Liver (tissue), 9 donors: ENCODE results near the gene TLR4. TPM values are rescaled to one million over a fixed set of nuclear protein-coding genes. Genes with fewer than 3 reads are reported as not detected.

Experiments
- DNase-seq: peaks from one replicate; pipeline ENCODE4 v3.0.0-alpha.2; 2017; ENCODE audit warnings: low spot score
- H3K27ac ChIP-seq, 2 donors: one replicate each; pipeline ENCODE4 v1.7.0; 2013; ENCODE audit warnings: inconsistent platforms in 2 of 2, low read length in 2 of 2, control low read depth in 1 of 2, low read depth in 1 of 2, mild to moderate bottlenecking in 1 of 2
- H3K27me3 ChIP-seq, 4 donors: one replicate each; pipeline versions ENCODE4 v1.6.1 to v1.7.0; 2013; ENCODE audit warnings: low read length in 3 of 4, inconsistent platforms in 1 of 4, mild to moderate bottlenecking in 1 of 4, moderate library complexity in 1 of 4; ENCODE audit not compliant: control insufficient read depth in 4 of 4, insufficient read depth in 4 of 4
- H3K36me3 ChIP-seq, 4 donors: one replicate each; pipeline versions ENCODE4 v1.6.1 to v1.7.0; 2013; ENCODE audit warnings: low read length in 3 of 4, mild to moderate bottlenecking in 3 of 4, low read depth in 1 of 4, moderate library complexity in 1 of 4; ENCODE audit not compliant: control insufficient read depth in 4 of 4, insufficient read depth in 3 of 4
- H3K4me1 ChIP-seq, 4 donors: one replicate each; pipeline versions ENCODE4 v1.6.1 to v1.7.0; 2013; ENCODE audit warnings: low read length in 3 of 4, mild to moderate bottlenecking in 3 of 4, moderate library complexity in 1 of 4; ENCODE audit not compliant: control insufficient read depth in 4 of 4, insufficient read depth in 4 of 4
- H3K4me3 ChIP-seq, 3 donors: one replicate each; pipeline versions ENCODE4 v1.6.1 to v1.7.0; 2013; ENCODE audit warnings: low read length in 3 of 3, control low read depth in 1 of 3, low read depth in 1 of 3, mild to moderate bottlenecking in 1 of 3
- H3K9ac ChIP-seq, 2 donors: one replicate each; pipeline ENCODE4 v1.7.0; 2013; ENCODE audit warnings: low read length in 2 of 2, mild to moderate bottlenecking in 2 of 2, moderate library complexity in 2 of 2, control low read depth in 1 of 2, low read depth in 1 of 2
- H3K9me3 ChIP-seq, 4 donors: one replicate each; pipeline versions ENCODE4 v1.6.1 to v1.7.0; 2013; ENCODE audit warnings: low read length in 3 of 4; ENCODE audit not compliant: control insufficient read depth in 4 of 4
- CTCF ChIP-seq: fragments of 150-350 bp; IDR thresholded peaks from 2 replicates; pipeline ENCODE4 v1.5.1; 2017; ENCODE audit warnings: improper control_type of control experiment, low read depth, low read length; ENCODE audit not compliant: missing input control
- EGR1 ChIP-seq, 2 donors: IDR thresholded peaks; 2 replicates each; pipeline ENCODE4 v1.6.1; 2016 to 2018; ENCODE audit warnings: antibody characterized with exemption in 2 of 2, low read depth in 2 of 2
- FOXA1 ChIP-seq: IDR thresholded peaks from 2 replicates; pipeline ENCODE4 v1.6.1; 2016; ENCODE audit warnings: antibody characterized with exemption
- FOXA2 ChIP-seq: IDR thresholded peaks from 2 replicates; pipeline ENCODE4 v1.6.1; 2016; ENCODE audit warnings: antibody characterized with exemption
- HNF4A ChIP-seq, 2 donors: conservative IDR thresholded peaks; 2 replicates each; pipeline ENCODE4 v1.6.1; 2016; ENCODE audit warnings: antibody characterized with exemption in 2 of 2, mild to moderate bottlenecking in 2 of 2
- HNF4G ChIP-seq: IDR thresholded peaks from 2 replicates; pipeline ENCODE4 v1.6.1; 2016; ENCODE audit warnings: antibody characterized with exemption
- JUND ChIP-seq, 2 donors: IDR thresholded peaks; 2 replicates each; pipeline ENCODE4 v1.6.1; 2016; ENCODE audit warnings: antibody characterized with exemption in 2 of 2
- MAX ChIP-seq: IDR thresholded peaks from 2 replicates; pipeline ENCODE4 v1.6.1; 2016; ENCODE audit warnings: antibody characterized with exemption
- NR2F2 ChIP-seq: IDR thresholded peaks from 2 replicates; pipeline ENCODE4 v1.6.1; 2016; ENCODE audit warnings: antibody characterized with exemption
- RAD21 ChIP-seq, 2 donors: IDR thresholded peaks; 2 replicates each; pipeline ENCODE4 v1.6.1; 2016; ENCODE audit warnings: antibody characterized with exemption in 2 of 2, mild to moderate bottlenecking in 2 of 2
- REST ChIP-seq: IDR thresholded peaks from 2 replicates; pipeline ENCODE4 v1.6.1; 2016; ENCODE audit warnings: antibody characterized with exemption, mild to moderate bottlenecking
- RXRA ChIP-seq, 2 donors: IDR thresholded peaks; 2 replicates each; pipeline ENCODE4 v1.6.1; 2017 to 2018; ENCODE audit warnings: antibody characterized with exemption in 2 of 2, mild to moderate bottlenecking in 1 of 2
- SP1 ChIP-seq: IDR thresholded peaks from 2 replicates; pipeline ENCODE4 v1.6.1; 2018; ENCODE audit warnings: antibody characterized with exemption, mild to moderate bottlenecking
- TAF1 ChIP-seq: conservative IDR thresholded peaks from 2 replicates; pipeline ENCODE4 v1.6.1; 2016; ENCODE audit warnings: antibody characterized with exemption, mild to moderate bottlenecking
- YY1 ChIP-seq: IDR thresholded peaks from 2 replicates; pipeline ENCODE4 v1.6.1; 2016; ENCODE audit warnings: antibody characterized with exemption, mild to moderate bottlenecking
- WGBS: extraction: QIAGEN DNeasy Blood & Tissue Kit; methylation state at CpG from one replicate; pipeline ENCODE4 v1.1.7; 2013; 5-methylcytosine and 5-hydroxymethylcytosine counted together
- polyA plus RNA-seq, 2 donors: library from polyadenylated mRNA; stranded (reverse) in 1 of 2; unstranded in 1 of 2; fragments of 200-250 nt in 1 of 2; fragments of >200 nt in 1 of 2; fragmentation: Nextera tagmentation in 1 of 2; extraction: Ambion mirVana in 1 of 2; gene quantifications; one replicate each; pipeline versions ENCODE4 v1.2.1 to v1.2.3, GENCODE V29; 2013 to 2015
- total RNA-seq, 2 donors: library from RNA; depleted of rRNA; stranded (reverse); fragments of >200 nt; gene quantifications; one replicate each; pipeline ENCODE4 v1.2.3, GENCODE V29; 2014
- TF ChIP-seq, protein P1 (sequence below): IDR thresholded peaks from 2 replicates; pipeline ENCODE4 v1.6.1; 2016; ENCODE audit warnings: antibody characterized with exemption
- TF ChIP-seq, protein P2 (sequence below): IDR thresholded peaks from 2 replicates; pipeline ENCODE4 v1.6.1; 2016; ENCODE audit warnings: antibody characterized with exemption
- donor health status: healthy.
- donor health status: healthy.
- donor health status: healthy.
- donor health status: healthy.
- donor health status: healthy.

Gene TLR4
- total and polyA plus RNA-seq, 4 donors = 5.4 to 23.3 (median 10.0) TPM

DNA sequence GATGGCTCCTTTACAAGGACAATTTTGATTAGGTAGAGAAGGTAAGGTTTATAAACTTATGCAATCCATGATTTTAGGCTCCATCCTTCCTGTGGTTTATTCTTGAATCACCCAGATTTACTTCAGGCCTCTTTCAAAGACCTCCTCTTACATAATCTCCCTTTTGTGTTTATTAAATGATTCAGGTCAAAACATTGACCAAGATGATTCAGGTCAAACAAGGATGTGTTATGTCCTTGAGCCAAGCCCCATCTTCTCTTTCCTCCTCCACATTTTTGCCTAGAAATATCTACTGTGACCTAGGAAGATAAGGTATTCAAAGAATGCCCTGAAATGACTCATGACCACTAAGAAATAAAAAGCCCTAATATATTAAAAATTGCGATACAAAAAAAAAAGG, 31.8 kb upstream of the TLR4 start:
- no peak overlapping the region for H3K4me3 ChIP-seq
- DNase-seq = no peak
- no peak for TF ChIP-seq SP1
- no peak for TF ChIP-seq FOXA1
- no peak for TF ChIP-seq NR2F2
- H3K9me3 ChIP-seq = no peaks in the 10 kb centered on the region
- WGBS = 93% methylated on average over 1 of the region's 1 CpG
- no peaks in the 10 kb centered on the region for H3K27me3 ChIP-seq
- no peaks in the 10 kb centered on the region for H3K4me1 ChIP-seq
- H3K36me3 ChIP-seq = no peaks in the 10 kb centered on the region
- H3K27ac ChIP-seq = no peak overlapping the region
- H3K9ac ChIP-seq = no peak overlapping the region

- Histone ChIP-seq H3K27ac (no peak overlapping the region), H3K9me3 (no peaks in the 10 kb centered on the region), H3K4me1 (no peaks in the 10 kb centered on the region), H3K27me3 (no peaks in the 10 kb centered on the region), H3K4me3 (no peak overlapping the region), H3K36me3 (no peaks in the 10 kb centered on the region), H3K9ac (no peak overlapping the region)
- TF ChIP-seq, protein P1, sequence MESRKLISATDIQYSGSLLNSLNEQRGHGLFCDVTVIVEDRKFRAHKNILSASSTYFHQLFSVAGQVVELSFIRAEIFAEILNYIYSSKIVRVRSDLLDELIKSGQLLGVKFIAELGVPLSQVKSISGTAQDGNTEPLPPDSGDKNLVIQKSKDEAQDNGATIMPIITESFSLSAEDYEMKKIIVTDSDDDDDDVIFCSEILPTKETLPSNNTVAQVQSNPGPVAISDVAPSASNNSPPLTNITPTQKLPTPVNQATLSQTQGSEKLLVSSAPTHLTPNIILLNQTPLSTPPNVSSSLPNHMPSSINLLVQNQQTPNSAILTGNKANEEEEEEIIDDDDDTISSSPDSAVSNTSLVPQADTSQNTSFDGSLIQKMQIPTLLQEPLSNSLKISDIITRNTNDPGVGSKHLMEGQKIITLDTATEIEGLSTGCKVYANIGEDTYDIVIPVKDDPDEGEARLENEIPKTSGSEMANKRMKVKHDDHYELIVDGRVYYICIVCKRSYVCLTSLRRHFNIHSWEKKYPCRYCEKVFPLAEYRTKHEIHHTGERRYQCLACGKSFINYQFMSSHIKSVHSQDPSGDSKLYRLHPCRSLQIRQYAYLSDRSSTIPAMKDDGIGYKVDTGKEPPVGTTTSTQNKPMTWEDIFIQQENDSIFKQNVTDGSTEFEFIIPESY = no peak
- TF ChIP-seq, protein P2, sequence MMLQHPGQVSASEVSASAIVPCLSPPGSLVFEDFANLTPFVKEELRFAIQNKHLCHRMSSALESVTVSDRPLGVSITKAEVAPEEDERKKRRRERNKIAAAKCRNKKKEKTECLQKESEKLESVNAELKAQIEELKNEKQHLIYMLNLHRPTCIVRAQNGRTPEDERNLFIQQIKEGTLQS = no peak
- TF ChIP-seq RAD21 (IDR thresholded peaks at IDR 0.05) (peak; percentile 7 to 23), CTCF (no peak), SP1 (no peak), FOXA1 (no peak), JUND (IDR thresholded peaks at IDR 0.05) (no peak)
- DNase-seq = no peak
Measured at GRCh38 chr9:117677572-117677971, 26.6 kb upstream of the TLR4 start.

GRCh38 chr9:117678871-117679270, 25.3 kb upstream of the TLR4 start:
- Histone ChIP-seq H3K9me3 (no peaks in the 10 kb centered on the region), H3K27ac (no peak overlapping the region), H3K27me3 (no peaks in the 10 kb centered on the region), H3K4me1 (no peaks in the 10 kb centered on the region), H3K36me3 (no peaks in the 10 kb centered on the region), H3K9ac (no peak overlapping the region), H3K4me3 (no peak overlapping the region)
- WGBS = 55% methylated on average over 1 of the region's 1 CpG
- DNase-seq = no peak
- TF ChIP-seq HNF4A (conservative IDR thresholded peaks at IDR 0.05) (no peak), MAX (no peak), EGR1 (IDR thresholded peaks at IDR 0.05; ENCODE audit: low read depth in 2 of 2) (no peak), FOXA1 (no peak), FOXA2 (no peak), YY1 (no peak), TAF1 (no peak), RXRA (IDR thresholded peaks at IDR 0.05) (no peak), JUND (IDR thresholded peaks at IDR 0.05) (no peak), REST (no peak), NR2F2 (no peak), SP1 (no peak), HNF4G (no peak)
- TF ChIP-seq, protein P1 = no peak
